GM19240 (cell line): Measurements from ENCODE around the gene FSIP1.

Experiments
- DNase-seq: peaks from one replicate; pipeline ENCODE4 v3.0.0; 2011; ENCODE audit warnings: low spot score; ENCODE audit not compliant: insufficient read length

Gene FSIP1

DNA sequence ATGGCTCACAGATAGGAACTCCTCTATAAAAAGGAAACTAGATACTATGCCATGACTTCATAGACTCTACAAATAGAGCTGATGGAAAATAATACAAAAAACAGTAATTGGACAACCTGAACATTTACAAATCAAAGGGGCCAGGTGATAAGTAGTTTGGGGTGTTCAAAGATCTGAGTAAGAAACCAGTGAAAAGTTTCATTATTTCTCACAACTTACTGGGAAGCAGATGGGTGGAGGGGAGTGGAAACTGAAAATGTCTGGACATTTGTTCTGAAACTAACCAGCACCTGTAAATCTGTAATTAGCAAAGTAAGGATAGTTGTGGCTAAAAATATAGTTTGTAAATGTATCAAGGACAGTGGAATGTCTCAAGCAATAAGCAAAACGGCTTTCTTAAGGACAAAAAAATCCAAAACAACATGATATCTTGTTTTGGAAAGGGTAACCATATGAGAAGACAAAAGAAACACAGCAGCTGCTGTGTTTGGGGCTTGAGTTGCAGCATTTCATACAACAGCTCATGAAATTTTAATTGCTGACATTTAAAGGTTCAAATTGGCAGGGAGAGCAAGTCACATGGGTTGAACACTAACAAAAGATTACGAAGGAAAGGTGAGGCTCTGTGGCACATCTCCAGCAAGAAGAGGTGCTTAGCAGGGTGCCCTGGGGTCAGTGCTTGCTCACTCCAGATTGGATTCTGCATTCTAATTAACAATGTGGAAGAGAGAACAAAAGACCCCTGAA lies 228.5 kb downstream of the FSIP1 start:
- no peak for DNase-seq

DNA sequence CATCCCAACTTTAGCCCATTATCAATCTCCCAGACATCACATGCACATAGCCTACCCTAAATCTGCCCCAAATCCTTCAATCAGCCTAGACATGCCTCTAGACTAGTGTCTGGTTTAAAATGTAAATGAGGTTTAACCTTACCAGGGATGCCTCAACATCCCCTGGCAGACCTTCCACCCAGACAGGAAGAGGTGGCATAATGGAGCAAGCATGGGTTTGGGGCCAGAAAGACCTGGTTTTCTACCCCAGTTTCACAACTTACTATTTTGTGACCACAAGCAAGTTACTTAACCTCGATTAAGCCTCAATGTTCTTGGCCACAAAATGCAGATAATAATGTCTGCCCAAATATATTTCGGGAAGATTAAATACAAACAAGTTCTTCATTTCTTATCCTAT lies 230.1 kb downstream of the FSIP1 start:
- no peak for DNase-seq

DNA sequence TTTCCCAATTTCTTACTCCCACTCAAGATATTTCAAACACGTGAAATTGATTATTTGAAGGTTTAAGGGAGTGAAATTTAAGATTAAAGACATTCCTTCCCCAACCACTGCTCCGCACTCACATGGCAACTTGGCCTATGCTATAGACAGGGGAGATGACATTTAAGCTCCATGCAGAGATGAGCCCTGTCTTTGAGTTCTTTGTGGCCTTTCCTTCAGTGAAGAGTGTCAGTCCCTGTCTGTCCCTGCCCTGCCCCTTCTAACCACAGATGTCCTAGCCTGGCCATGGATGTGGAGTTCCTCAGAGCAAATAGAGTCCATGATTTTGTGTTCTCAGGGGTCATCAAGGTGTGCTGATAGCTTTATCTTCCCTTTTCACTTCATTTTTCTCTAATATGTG lies 231.2 kb downstream of the FSIP1 start:
- DNase-seq = no peak
